Measurements from ENCODE around the gene MIR17HG. TPM values are rescaled to one million over a fixed set of nuclear protein-coding genes. Genes with fewer than 3 reads are reported as not detected.

Gene MIR17HG
- total RNA-seq, 4 donors from 2014 or later, result 2.2 to 5.7 (median 3.3) TPM

DNA sequence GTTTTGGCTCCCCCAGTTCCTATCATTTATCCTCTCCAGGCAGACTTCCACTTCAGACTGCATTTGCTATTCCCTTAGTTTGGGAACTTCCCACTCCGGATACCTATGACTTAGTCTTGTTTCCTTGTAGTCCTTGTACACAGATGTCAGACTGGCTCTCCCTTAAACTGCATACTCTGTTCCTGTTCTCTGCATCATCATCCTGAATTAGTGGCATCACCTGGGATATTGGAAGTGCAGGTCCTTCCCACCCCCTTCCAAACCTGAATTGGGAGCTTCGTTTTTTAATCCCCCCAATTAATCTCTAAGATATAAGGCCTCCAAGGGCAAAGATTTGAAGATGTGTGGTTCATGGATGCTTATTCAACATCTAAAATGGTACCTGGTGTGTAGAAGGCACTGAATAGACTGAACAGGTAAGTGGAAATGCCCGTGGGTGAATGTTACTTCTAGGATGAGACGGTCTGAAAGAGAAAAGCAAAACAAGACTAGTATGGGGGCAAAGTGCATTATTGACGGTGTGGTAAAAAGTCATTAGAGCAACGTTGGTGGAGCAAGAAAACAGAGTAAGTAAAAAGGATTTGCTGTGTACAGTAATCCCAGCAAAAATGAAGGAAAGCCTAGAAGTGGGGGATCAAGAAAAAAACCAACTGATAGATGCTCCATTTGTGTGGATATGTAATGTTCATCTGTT, 9.6 kb downstream of the MIR17HG start:
- peaks cover 0 to 41% (median 0%) of the 10 kb centered on the region in 3 donors for H3K36me3 ChIP-seq
- H3K27ac ChIP-seq, result no peak overlapping the region
- no peaks in the 10 kb centered on the region for H3K27me3 ChIP-seq
- no peaks in the 10 kb centered on the region for H3K9me3 ChIP-seq
- no peak for DNase-seq (ENCODE audit: low spot score in 2 of 2)
- 77 to 78% methylated on average over 6 of the region's 6 CpGs for WGBS, 2 donors
- TF ChIP-seq EP300 (IDR thresholded peaks at IDR 0.05) (no peak), POLR2A (IDR thresholded peaks at IDR 0.05) (no peak)
- TF ChIP-seq, protein P1, sequence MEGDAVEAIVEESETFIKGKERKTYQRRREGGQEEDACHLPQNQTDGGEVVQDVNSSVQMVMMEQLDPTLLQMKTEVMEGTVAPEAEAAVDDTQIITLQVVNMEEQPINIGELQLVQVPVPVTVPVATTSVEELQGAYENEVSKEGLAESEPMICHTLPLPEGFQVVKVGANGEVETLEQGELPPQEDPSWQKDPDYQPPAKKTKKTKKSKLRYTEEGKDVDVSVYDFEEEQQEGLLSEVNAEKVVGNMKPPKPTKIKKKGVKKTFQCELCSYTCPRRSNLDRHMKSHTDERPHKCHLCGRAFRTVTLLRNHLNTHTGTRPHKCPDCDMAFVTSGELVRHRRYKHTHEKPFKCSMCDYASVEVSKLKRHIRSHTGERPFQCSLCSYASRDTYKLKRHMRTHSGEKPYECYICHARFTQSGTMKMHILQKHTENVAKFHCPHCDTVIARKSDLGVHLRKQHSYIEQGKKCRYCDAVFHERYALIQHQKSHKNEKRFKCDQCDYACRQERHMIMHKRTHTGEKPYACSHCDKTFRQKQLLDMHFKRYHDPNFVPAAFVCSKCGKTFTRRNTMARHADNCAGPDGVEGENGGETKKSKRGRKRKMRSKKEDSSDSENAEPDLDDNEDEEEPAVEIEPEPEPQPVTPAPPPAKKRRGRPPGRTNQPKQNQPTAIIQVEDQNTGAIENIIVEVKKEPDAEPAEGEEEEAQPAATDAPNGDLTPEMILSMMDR (IDR thresholded peaks at IDR 0.05), result no peak
- H3K4me1 ChIP-seq, result peaks cover 0 to 39% (median 2%) of the 10 kb centered on the region in 4 donors
- no peak overlapping the region for H3K4me3 ChIP-seq

DNA sequence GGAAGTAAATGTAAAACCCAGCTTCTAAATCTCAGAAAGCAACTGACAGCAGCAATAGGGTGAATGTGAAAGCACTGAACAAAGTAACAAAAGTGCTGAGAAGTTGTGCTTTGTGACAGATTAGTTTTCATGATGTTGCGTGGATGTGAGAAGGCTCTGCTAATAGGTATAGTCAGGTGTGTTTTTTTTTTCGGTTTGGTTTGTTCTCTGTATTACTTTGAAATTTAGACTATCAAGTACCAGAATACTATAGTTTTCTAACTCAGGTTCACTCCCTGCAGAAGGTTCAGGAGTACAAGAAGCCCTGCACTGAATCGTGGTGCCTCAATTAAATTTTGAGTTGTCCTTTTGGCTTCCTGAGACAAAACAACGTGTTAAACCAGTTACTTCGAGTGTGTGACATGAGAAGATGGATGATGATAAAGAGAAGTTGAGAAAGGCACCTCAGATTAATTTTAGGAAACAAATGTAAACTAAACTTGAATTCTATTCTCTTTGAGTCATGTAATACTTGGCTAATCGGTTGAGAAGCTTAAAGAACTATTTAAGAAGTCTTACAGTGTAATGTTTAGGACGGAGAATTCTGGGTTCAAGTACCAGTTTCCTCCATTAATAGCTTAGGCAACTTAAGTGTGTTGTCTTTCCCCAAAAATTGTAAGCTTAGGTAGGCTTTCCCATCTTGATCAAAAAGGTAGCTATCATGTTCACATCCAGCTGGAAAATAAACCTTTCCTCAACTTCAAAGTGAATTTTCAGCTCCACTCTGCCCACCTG, 10.3 kb downstream of the MIR17HG start:
- Histone ChIP-seq H3K4me1 (peaks cover 0 to 33% (median 2%) of the 10 kb centered on the region in 4 donors), H3K27me3 (no peaks in the 10 kb centered on the region), H3K36me3 (peaks cover 0 to 36% (median 0%) of the 10 kb centered on the region in 3 donors), H3K4me3 (no peak overlapping the region), H3K9me3 (no peaks in the 10 kb centered on the region), H3K27ac (no peak overlapping the region)
- DNase-seq (ENCODE audit: low spot score in 2 of 2), result no peak
- 73 to 79% methylated on average over 7 of the region's 7 CpGs for WGBS, 2 donors
- TF ChIP-seq POLR2A (IDR thresholded peaks at IDR 0.05), result no peak
- no peak for TF ChIP-seq EP300 (IDR thresholded peaks at IDR 0.05)
- TF ChIP-seq, protein P1 (IDR thresholded peaks at IDR 0.05), result no peak

DNA sequence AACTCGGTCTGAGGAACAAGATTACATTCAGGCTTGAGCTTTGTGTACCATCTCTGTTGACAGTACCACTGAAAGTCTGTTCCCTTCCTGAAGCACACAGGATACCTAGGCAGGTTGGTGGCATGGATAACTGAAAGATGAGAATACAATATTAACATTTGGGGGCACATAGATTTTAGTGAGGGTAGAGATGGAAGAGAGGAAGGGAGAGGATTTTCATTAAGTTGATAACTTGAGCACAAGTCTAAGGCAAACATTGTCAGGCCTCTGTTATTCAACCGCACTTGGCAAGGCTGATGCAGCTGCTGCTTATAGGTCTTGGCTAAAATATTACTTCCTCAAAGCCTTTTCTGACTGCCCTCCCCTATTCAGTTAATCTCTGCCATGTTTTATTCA, 10.9 kb downstream of the MIR17HG start:
- no peak for DNase-seq (ENCODE audit: low spot score in 2 of 2)
- Histone ChIP-seq H3K4me3 (no peak overlapping the region), H3K36me3 (peaks cover 0 to 36% (median 0%) of the 10 kb centered on the region in 3 donors), H3K4me1 (peaks cover 0 to 29% (median 2%) of the 10 kb centered on the region in 4 donors), H3K27ac (no peak overlapping the region), H3K9me3 (no peaks in the 10 kb centered on the region), H3K27me3 (no peaks in the 10 kb centered on the region)
- 58 to 63% methylated on average over 2 of the region's 2 CpGs for WGBS, 2 donors
- TF ChIP-seq, protein P1 (IDR thresholded peaks at IDR 0.05), result no peak
- TF ChIP-seq EP300 (IDR thresholded peaks at IDR 0.05), result no peak

DNA sequence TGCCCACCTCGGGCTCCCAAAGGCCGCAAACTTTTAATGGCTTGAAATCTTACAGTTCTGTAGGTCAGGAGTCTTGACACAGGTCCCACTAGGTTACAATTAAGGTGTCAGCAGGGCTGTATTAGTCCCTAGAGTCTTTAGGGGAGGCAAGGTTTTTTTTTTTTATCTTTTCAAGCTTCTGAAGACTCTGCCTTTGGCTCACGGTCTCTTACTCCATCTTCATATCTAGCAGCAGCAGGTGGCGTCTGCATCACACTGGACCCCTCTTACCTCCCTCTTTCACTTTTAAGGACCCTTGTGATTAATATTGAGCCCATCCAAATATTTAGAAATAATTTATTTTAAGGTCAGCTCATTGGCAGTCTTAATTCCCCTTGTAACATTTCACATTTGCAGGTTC, 11.6 kb downstream of the MIR17HG start:
- no peak overlapping the region for H3K4me3 ChIP-seq
- peaks cover 0 to 21% (median 0%) of the 10 kb centered on the region in 4 donors for H3K4me1 ChIP-seq
- WGBS, 2 donors, result 75 to 77% methylated on average over 4 of the region's 4 CpGs
- H3K27me3 ChIP-seq, result no peaks in the 10 kb centered on the region
- TF ChIP-seq POLR2A (IDR thresholded peaks at IDR 0.05) (no peak), EP300 (IDR thresholded peaks at IDR 0.05) (no peak)
- TF ChIP-seq, protein P1 (IDR thresholded peaks at IDR 0.05), result no peak
- no peaks in the 10 kb centered on the region for H3K9me3 ChIP-seq
- no peak for DNase-seq (ENCODE audit: low spot score in 2 of 2)
- no peak overlapping the region for H3K27ac ChIP-seq
- peaks cover 0 to 32% (median 0%) of the 10 kb centered on the region in 3 donors for H3K36me3 ChIP-seq

DNA sequence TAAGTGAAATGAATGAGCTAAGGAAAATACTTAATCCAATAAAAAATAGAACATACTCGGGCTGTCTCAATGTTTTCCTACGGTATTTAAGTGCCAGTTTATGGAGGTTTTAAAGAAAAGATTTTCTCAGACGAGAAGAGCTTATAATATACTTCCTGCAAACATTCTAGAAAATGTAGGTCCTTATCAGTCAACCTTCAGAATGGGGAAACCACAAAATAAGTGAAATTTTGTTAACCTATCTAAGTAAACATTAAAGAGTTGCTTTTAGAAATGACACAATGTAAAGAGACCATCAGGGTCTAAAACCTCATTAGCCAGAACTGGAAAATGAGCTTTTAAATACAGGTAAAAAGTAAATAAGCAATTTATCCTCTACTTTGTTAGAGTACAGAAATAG, 12.1 kb downstream of the MIR17HG start:
- Histone ChIP-seq H3K27ac (no peak overlapping the region), H3K27me3 (no peaks in the 10 kb centered on the region), H3K36me3 (peaks cover 0 to 27% (median 0%) of the 10 kb centered on the region in 3 donors), H3K9me3 (no peaks in the 10 kb centered on the region), H3K4me1 (peaks cover 0 to 20% (median 0%) of the 10 kb centered on the region in 4 donors), H3K4me3 (no peak overlapping the region)
- no peak for DNase-seq (ENCODE audit: low spot score in 2 of 2)
- TF ChIP-seq POLR2A (IDR thresholded peaks at IDR 0.05) (no peak), EP300 (IDR thresholded peaks at IDR 0.05) (no peak)
- TF ChIP-seq, protein P1 (IDR thresholded peaks at IDR 0.05), result no peak
- 48 to 50% methylated on average over 3 of the region's 3 CpGs for WGBS, 2 donors
